Measurements from ENCODE around the gene MAP2K6.

The MAP2K6 gene

GRCh38 chr17:69486779-69487637, 72.5 kb downstream of the MAP2K6 start:
- DNase-seq = no peak
- Histone ChIP-seq H3K79me2 (ENCODE audit: control insufficient read depth, insufficient read depth, low read length) (no peaks in the 10 kb centered on the region), H2BK15ac (replicated peaks; ENCODE audit: low read depth) (no peak overlapping the region), H3K18ac (ENCODE audit: low read length) (no peak overlapping the region), H3K4me3 (ENCODE audit: low read length) (no peak overlapping the region), H3K23ac (ENCODE audit: low read length) (no peak overlapping the region), H3K4me1 (ENCODE audit: control insufficient read depth, low read depth, low read length) (no peaks in the 10 kb centered on the region), H3K27me3 (ENCODE audit: insufficient read depth, low read length, poor library complexity) (no peaks in the 10 kb centered on the region), H2AK5ac (ENCODE audit: low read length) (no peak overlapping the region), H3K9ac (ENCODE audit: low read length) (no peak overlapping the region), H3K56ac (ENCODE audit: low read length) (no peak overlapping the region), H3K79me1 (ENCODE audit: low read length) (no peaks in the 10 kb centered on the region), H3K4ac (ENCODE audit: low read depth, low read length) (no peak overlapping the region), H2BK5ac (ENCODE audit: low read length) (no peak overlapping the region), H2BK120ac (ENCODE audit: low read depth, low read length) (no peak overlapping the region), H4K8ac (ENCODE audit: low read depth, low read length) (no peak overlapping the region), H3K27ac (ENCODE audit: low read depth, low read length) (no peak overlapping the region), H4K5ac (ENCODE audit: low read length) (no peak overlapping the region), H3K4me2 (ENCODE audit: low read length) (no peak overlapping the region), H3K36me3 (ENCODE audit: control insufficient read depth, insufficient read depth, low read length) (no peaks in the 10 kb centered on the region)
- WGBS (ENCODE audit: extremely low coverage, insufficient coverage, low lambda C conversion rate) = no CpG with 5 or more reads among the region's 13 CpGs

GRCh38 chr17:69489313-69489712, 74.8 kb downstream of the MAP2K6 start:
- Histone ChIP-seq H3K56ac (ENCODE audit: low read length) (no peak overlapping the region), H3K36me3 (ENCODE audit: control insufficient read depth, insufficient read depth, low read length) (no peaks in the 10 kb centered on the region), H2BK120ac (ENCODE audit: low read depth, low read length) (no peak overlapping the region), H3K4me3 (ENCODE audit: low read length) (no peak overlapping the region), H4K8ac (ENCODE audit: low read depth, low read length) (no peak overlapping the region), H3K79me1 (ENCODE audit: low read length) (no peaks in the 10 kb centered on the region), H4K5ac (ENCODE audit: low read length) (no peak overlapping the region), H3K27ac (ENCODE audit: low read depth, low read length) (no peak overlapping the region), H2AK5ac (ENCODE audit: low read length) (no peak overlapping the region), H3K9ac (ENCODE audit: low read length) (no peak overlapping the region), H2BK15ac (replicated peaks; ENCODE audit: low read depth) (no peak overlapping the region), H3K4me1 (ENCODE audit: control insufficient read depth, low read depth, low read length) (peaks cover 3% of the 10 kb centered on the region), H3K23ac (ENCODE audit: low read length) (no peak overlapping the region), H3K27me3 (ENCODE audit: insufficient read depth, low read length, poor library complexity) (no peaks in the 10 kb centered on the region), H3K18ac (ENCODE audit: low read length) (no peak overlapping the region), H2BK5ac (ENCODE audit: low read length) (no peak overlapping the region), H3K4ac (ENCODE audit: low read depth, low read length) (no peak overlapping the region), H3K79me2 (ENCODE audit: control insufficient read depth, insufficient read depth, low read length) (no peaks in the 10 kb centered on the region), H3K4me2 (ENCODE audit: low read length) (no peak overlapping the region)
- DNase-seq = no peak
- WGBS (ENCODE audit: extremely low coverage, insufficient coverage, low lambda C conversion rate) = no CpG with 5 or more reads among the region's 4 CpGs

- H2BK120ac ChIP-seq (ENCODE audit: low read depth, low read length) = no peak overlapping the region
- no peak overlapping the region for H3K4ac ChIP-seq (ENCODE audit: low read depth, low read length)
- no peaks in the 10 kb centered on the region for H3K79me2 ChIP-seq (ENCODE audit: control insufficient read depth, insufficient read depth, low read length)
- H2BK15ac ChIP-seq (replicated peaks; ENCODE audit: low read depth) = no peak overlapping the region
- no peak overlapping the region for H3K18ac ChIP-seq (ENCODE audit: low read length)
- no peak overlapping the region for H3K27ac ChIP-seq (ENCODE audit: low read depth, low read length)
- WGBS (ENCODE audit: extremely low coverage, insufficient coverage, low lambda C conversion rate) = no CpG with 5 or more reads among the region's 3 CpGs
- H3K56ac ChIP-seq (ENCODE audit: low read length) = no peak overlapping the region
- H3K23ac ChIP-seq (ENCODE audit: low read length) = no peak overlapping the region
- H2AK5ac ChIP-seq (ENCODE audit: low read length) = no peak overlapping the region
- no peaks in the 10 kb centered on the region for H3K79me1 ChIP-seq (ENCODE audit: low read length)
- peak; percentile 95 for DNase-seq
- H3K4me1 ChIP-seq (ENCODE audit: control insufficient read depth, low read depth, low read length) = peaks cover 3% of the 10 kb centered on the region
- no peak overlapping the region for H3K4me2 ChIP-seq (ENCODE audit: low read length)
- H4K5ac ChIP-seq (ENCODE audit: low read length) = no peak overlapping the region
- no peaks in the 10 kb centered on the region for H3K27me3 ChIP-seq (ENCODE audit: insufficient read depth, low read length, poor library complexity)
- H3K4me3 ChIP-seq (ENCODE audit: low read length) = no peak overlapping the region
- H3K36me3 ChIP-seq (ENCODE audit: control insufficient read depth, insufficient read depth, low read length) = no peaks in the 10 kb centered on the region
- H2BK5ac ChIP-seq (ENCODE audit: low read length) = no peak overlapping the region
- no peak overlapping the region for H4K8ac ChIP-seq (ENCODE audit: low read depth, low read length)
- H3K9ac ChIP-seq (ENCODE audit: low read length) = no peak overlapping the region
Measured at GRCh38 chr17:69492410-69493071, 78.0 kb downstream of the MAP2K6 start.

DNA sequence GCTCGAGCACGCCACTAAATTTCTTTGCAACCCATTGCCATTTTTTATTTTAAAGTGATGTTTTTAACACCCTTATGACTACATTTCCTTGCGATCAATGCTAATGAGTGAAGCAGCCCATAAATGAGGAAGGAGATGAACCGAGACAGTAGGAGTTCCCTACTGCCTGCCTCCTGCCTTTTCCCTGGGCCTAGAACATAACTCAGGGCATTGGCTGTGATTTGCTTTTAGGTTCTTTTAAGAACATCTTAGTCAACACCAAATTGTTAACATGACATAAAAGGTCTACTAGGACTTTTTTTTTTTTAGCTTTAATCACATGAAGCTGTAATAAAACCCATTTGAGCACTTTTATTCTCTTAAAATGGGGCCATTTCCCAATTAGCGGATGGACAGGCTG, 81.3 kb downstream of the MAP2K6 start:
- Histone ChIP-seq H2AK5ac (ENCODE audit: low read length) (no peak overlapping the region), H3K4me2 (ENCODE audit: low read length) (no peak overlapping the region), H2BK120ac (ENCODE audit: low read depth, low read length) (no peak overlapping the region), H4K5ac (ENCODE audit: low read length) (no peak overlapping the region), H3K27ac (ENCODE audit: low read depth, low read length) (no peak overlapping the region), H3K4me1 (ENCODE audit: control insufficient read depth, low read depth, low read length) (peaks cover 3% of the 10 kb centered on the region), H3K79me2 (ENCODE audit: control insufficient read depth, insufficient read depth, low read length) (no peaks in the 10 kb centered on the region), H3K4me3 (ENCODE audit: low read length) (no peak overlapping the region), H3K79me1 (ENCODE audit: low read length) (no peaks in the 10 kb centered on the region), H2BK5ac (ENCODE audit: low read length) (no peak overlapping the region), H3K9ac (ENCODE audit: low read length) (no peak overlapping the region), H4K8ac (ENCODE audit: low read depth, low read length) (no peak overlapping the region), H3K23ac (ENCODE audit: low read length) (no peak overlapping the region), H3K56ac (ENCODE audit: low read length) (no peak overlapping the region), H2BK15ac (replicated peaks; ENCODE audit: low read depth) (no peak overlapping the region), H3K4ac (ENCODE audit: low read depth, low read length) (no peak overlapping the region), H3K27me3 (ENCODE audit: insufficient read depth, low read length, poor library complexity) (no peaks in the 10 kb centered on the region), H3K36me3 (ENCODE audit: control insufficient read depth, insufficient read depth, low read length) (no peaks in the 10 kb centered on the region), H3K18ac (ENCODE audit: low read length) (no peak overlapping the region)
- no peak for DNase-seq
- WGBS (ENCODE audit: extremely low coverage, insufficient coverage, low lambda C conversion rate) = 100% methylated on average over 2 of the region's 5 CpGs

DNA sequence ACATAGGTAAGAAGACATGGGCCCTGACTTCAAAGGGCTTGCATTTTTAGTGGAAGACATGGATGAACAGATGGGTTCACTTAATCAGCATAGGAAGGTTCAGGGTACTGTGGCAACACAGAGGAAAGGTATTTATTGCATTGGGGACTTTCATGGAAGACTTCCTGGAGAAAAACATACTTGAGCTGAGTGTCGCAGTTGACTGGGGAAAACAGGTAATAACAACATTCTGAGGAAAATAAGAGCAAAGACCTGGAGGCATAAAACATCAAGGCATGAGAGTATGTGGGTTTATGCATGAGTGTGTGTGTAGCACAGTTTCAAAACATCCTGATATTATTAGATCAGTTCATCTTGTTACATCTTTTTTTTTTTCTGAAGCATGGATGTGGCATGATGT, 82.7 kb downstream of the MAP2K6 start:
- no CpG with 5 or more reads among the region's 1 CpG for WGBS (ENCODE audit: extremely low coverage, insufficient coverage, low lambda C conversion rate)
- peaks cover 5% of the 10 kb centered on the region for H3K4me1 ChIP-seq (ENCODE audit: control insufficient read depth, low read depth, low read length)
- no peak overlapping the region for H2BK15ac ChIP-seq (replicated peaks; ENCODE audit: low read depth)
- H4K5ac ChIP-seq (ENCODE audit: low read length) = no peak overlapping the region
- H2AK5ac ChIP-seq (ENCODE audit: low read length) = no peak overlapping the region
- no peaks in the 10 kb centered on the region for H3K79me2 ChIP-seq (ENCODE audit: control insufficient read depth, insufficient read depth, low read length)
- no peak overlapping the region for H3K4me2 ChIP-seq (ENCODE audit: low read length)
- no peak overlapping the region for H3K23ac ChIP-seq (ENCODE audit: low read length)
- no peak overlapping the region for H3K56ac ChIP-seq (ENCODE audit: low read length)
- no peaks in the 10 kb centered on the region for H3K27me3 ChIP-seq (ENCODE audit: insufficient read depth, low read length, poor library complexity)
- H3K79me1 ChIP-seq (ENCODE audit: low read length) = no peaks in the 10 kb centered on the region
- no peak overlapping the region for H2BK120ac ChIP-seq (ENCODE audit: low read depth, low read length)
- no peak for DNase-seq
- H4K8ac ChIP-seq (ENCODE audit: low read depth, low read length) = no peak overlapping the region
- no peak overlapping the region for H3K4me3 ChIP-seq (ENCODE audit: low read length)
- H2BK5ac ChIP-seq (ENCODE audit: low read length) = no peak overlapping the region
- no peak overlapping the region for H3K18ac ChIP-seq (ENCODE audit: low read length)
- no peak overlapping the region for H3K9ac ChIP-seq (ENCODE audit: low read length)
- no peak overlapping the region for H3K27ac ChIP-seq (ENCODE audit: low read depth, low read length)
- no peaks in the 10 kb centered on the region for H3K36me3 ChIP-seq (ENCODE audit: control insufficient read depth, insufficient read depth, low read length)
- H3K4ac ChIP-seq (ENCODE audit: low read depth, low read length) = no peak overlapping the region
